Urothelium cell line (cell line): ENCODE results near the gene TRIM67.
"Not testable (repeated sequence)": the region's sequence is repeated elsewhere in the genome, so short reads cannot be mapped to it uniquely, and the experiment has no call there.

Experiments
- DNase-seq: peaks from one replicate; pipeline ENCODE4 v3.0.0; 2011; ENCODE audit warnings: low spot score, mixed read lengths
- FAIRE-seq: peaks from 2 replicates; lab custom pipeline; 2011; peaks lifted over from hg19 to GRCh38; lab: Jason Lieb, UNC

Gene TRIM67

GRCh38 chr1:231161667-231162296 is at the start of gene TRIM67:
Gene TRIM67 (plus strand): TSS chr1:231162058. CDS start chr1:231162970, 912 bp downstream.
- FAIRE-seq (no peak), DNase-seq (no peak)

GRCh38 chr1:231116738-231117137 is 45.1 kb upstream of the TRIM67 start:
- no peak for DNase-seq
- no peak for FAIRE-seq

GRCh38 chr1:231118704-231119453 is 43.0 kb upstream of the TRIM67 start:
- DNase-seq (no peak), FAIRE-seq (no peak)

- DNase-seq (no peak), FAIRE-seq (no peak)
These were observed 40.3 kb upstream of the TRIM67 start for GRCh38 chr1:231121533-231121932.

GRCh38 chr1:231122143-231122542 is 39.7 kb upstream of the TRIM67 start:
- no peak for DNase-seq
- no peak for FAIRE-seq

GRCh38 chr1:231124746-231125145 is 37.1 kb upstream of the TRIM67 start:
- FAIRE-seq: no peak

GRCh38 chr1:231125972-231126580 is 35.8 kb upstream of the TRIM67 start:
- no peak for FAIRE-seq
- no peak for DNase-seq

More at GRCh38 chr1:231124746-231125145, 37.1 kb upstream of the TRIM67 start:
- no peak for DNase-seq

GRCh38 chr1:231127106-231127505 is 34.8 kb upstream of the TRIM67 start:
- FAIRE-seq: not testable (repeated sequence)

GRCh38 chr1:231128471-231128870 is 33.4 kb upstream of the TRIM67 start:
- not testable (repeated sequence) for FAIRE-seq, DNase-seq

More at GRCh38 chr1:231127106-231127505, 34.8 kb upstream of the TRIM67 start:
- not testable (repeated sequence) for DNase-seq

- DNase-seq (no peak), FAIRE-seq (no peak)
These were observed 31.3 kb upstream of the TRIM67 start for GRCh38 chr1:231130544-231130943.

- not testable (repeated sequence) for FAIRE-seq, DNase-seq
These were observed 29.3 kb upstream of the TRIM67 start for GRCh38 chr1:231132591-231132990.

- no peak for DNase-seq
- no peak for FAIRE-seq
These were observed 27.2 kb upstream of the TRIM67 start for GRCh38 chr1:231134624-231135023.

GRCh38 chr1:231138236-231138635 is 23.6 kb upstream of the TRIM67 start:
- FAIRE-seq: no peak

GRCh38 chr1:231139125-231139649 is 22.7 kb upstream of the TRIM67 start:
- DNase-seq (peak; percentile 46), FAIRE-seq (no peak)

More at GRCh38 chr1:231138236-231138635, 23.6 kb upstream of the TRIM67 start:
- no peak for DNase-seq

- FAIRE-seq (peak; percentile 46), DNase-seq (peak; percentile 62)
These were observed 21.9 kb upstream of the TRIM67 start for GRCh38 chr1:231139659-231140654.

- DNase-seq: no peak
- FAIRE-seq: no peak
These were observed 17.3 kb upstream of the TRIM67 start for GRCh38 chr1:231144416-231145193.

- FAIRE-seq: no peak
- DNase-seq: no peak
These were observed 14.0 kb upstream of the TRIM67 start for GRCh38 chr1:231147896-231148295.

GRCh38 chr1:231151811-231152210 is 10.0 kb upstream of the TRIM67 start:
- DNase-seq (no peak), FAIRE-seq (no peak)

GRCh38 chr1:231153726-231154125 is 8.1 kb upstream of the TRIM67 start:
- FAIRE-seq (no peak), DNase-seq (no peak)
